GM18909 (cell line): ENCODE results near the gene SGMS1.

ENCODE experiments used
- ATAC-seq: cut with Tn5 transposase; IDR thresholded peaks from one replicate; pipeline ENCODE4 v1.9.1; 2021; ENCODE audit warnings: mild to moderate bottlenecking; ENCODE audit not compliant: unreplicated experiment, poor library complexity

SGMS1 gene

GRCh38 chr10:50636618-50637579, 13.1 kb upstream of the SGMS1 start:
- ATAC-seq = peak; percentile 93

GRCh38 chr10:50635286-50635685, 11.5 kb upstream of the SGMS1 start:
- ATAC-seq = no peak

GRCh38 chr10:50634479-50634878, 10.7 kb upstream of the SGMS1 start:
- ATAC-seq = no peak

- ATAC-seq = no peak
Observed at GRCh38 chr10:50631052-50631451, 7.3 kb upstream of the SGMS1 start.

GRCh38 chr10:50629495-50630122, 5.9 kb upstream of the SGMS1 start:
- ATAC-seq = no peak

GRCh38 chr10:50627896-50628295, 4.1 kb upstream of the SGMS1 start:
- ATAC-seq = no peak

- ATAC-seq = no peak
Observed at GRCh38 chr10:50627443-50627842, 3.7 kb upstream of the SGMS1 start.

- no peak for ATAC-seq
Observed at GRCh38 chr10:50625649-50626132, 1.9 kb upstream of the SGMS1 start.

GRCh38 chr10:50624866-50625501, 1.2 kb upstream of the SGMS1 start:
- peak; percentile 52 for ATAC-seq

- ATAC-seq = peak; percentile 58
Observed at GRCh38 chr10:50624413-50624865, 683 bp upstream of the SGMS1 start.

GRCh38 chr10:50622706-50623662, 772 bp downstream of the SGMS1 start:
- peak; percentile 9 for ATAC-seq

GRCh38 chr10:50621968-50622705, 1.6 kb downstream of the SGMS1 start:
- peak; percentile 37 for ATAC-seq

GRCh38 chr10:50620899-50621298, 2.9 kb downstream of the SGMS1 start:
- ATAC-seq = no peak

- no peak for ATAC-seq
Observed at GRCh38 chr10:50619882-50620281, 3.9 kb downstream of the SGMS1 start.

- ATAC-seq = no peak
Observed at GRCh38 chr10:50619166-50619565, 4.6 kb downstream of the SGMS1 start.

GRCh38 chr10:50618624-50619023, 5.1 kb downstream of the SGMS1 start:
- no peak for ATAC-seq

GRCh38 chr10:50615658-50616057, 8.1 kb downstream of the SGMS1 start:
- ATAC-seq = no peak

GRCh38 chr10:50614444-50615137, 9.2 kb downstream of the SGMS1 start:
- ATAC-seq = peak; percentile 55
